GM21423 (cell line): ENCODE data around the gene ZNF784.
A peak's percentile ranks its signal among the peaks of the same experiment; 100 is the strongest.
"Not testable (repeated sequence)": the region's sequence is repeated elsewhere in the genome, so short reads cannot be mapped to it uniquely, and the experiment has no call there.

Experiments
- ATAC-seq: cut with Tn5 transposase; IDR thresholded peaks from one replicate; pipeline ENCODE4 v1.9.1; 2021; ENCODE audit warnings: mild to moderate bottlenecking, moderate library complexity; ENCODE audit not compliant: unreplicated experiment

Gene ZNF784

GRCh38 chr19:55586976-55587668 lies 37.2 kb downstream of the ZNF784 start:
- ATAC-seq, result peak; percentile 90

GRCh38 chr19:55585658-55586339 lies 38.6 kb downstream of the ZNF784 start:
- no peak for ATAC-seq

- no peak for ATAC-seq
These were observed 39.5 kb downstream of the ZNF784 start for GRCh38 chr19:55584871-55585270.

- ATAC-seq, result not testable (repeated sequence)
These were observed 40.5 kb downstream of the ZNF784 start for GRCh38 chr19:55583897-55584296.

- ATAC-seq, result not testable (repeated sequence)
These were observed 42.1 kb downstream of the ZNF784 start for GRCh38 chr19:55582284-55582683.

- no peak for ATAC-seq
These were observed 42.5 kb downstream of the ZNF784 start for GRCh38 chr19:55581823-55582223.

- no peak for ATAC-seq
These were observed 43.1 kb downstream of the ZNF784 start for GRCh38 chr19:55581145-55581822.

- ATAC-seq, result peak; percentile 43
These were observed 43.7 kb downstream of the ZNF784 start, which contains the start of gene ZNF579 for GRCh38 chr19:55580628-55581144. ZNF579 (minus strand) TSS chr19:55580848; CDS start chr19:55579639, 1,209 bp downstream.

- no peak for ATAC-seq
These were observed 44.4 kb downstream of the ZNF784 start for GRCh38 chr19:55579766-55580621.

GRCh38 chr19:55578761-55579747 lies 45.3 kb downstream of the ZNF784 start:
- ATAC-seq, result no peak

- ATAC-seq, result no peak
These were observed 46.2 kb downstream of the ZNF784 start for GRCh38 chr19:55578031-55578760.

GRCh38 chr19:55576746-55577145 lies 47.6 kb downstream of the ZNF784 start:
- no peak for ATAC-seq

- not testable (repeated sequence) for ATAC-seq
These were observed 50.4 kb downstream of the ZNF784 start for GRCh38 chr19:55573929-55574328.
